Measurements from ENCODE around the gene LBP. TPM values are rescaled to one million over a fixed set of nuclear protein-coding genes. Genes with fewer than 3 reads are reported as not detected.
A peak's percentile ranks its signal among the peaks of the same experiment; 100 is the strongest.

Gene LBP
- total and polyA plus RNA-seq, 2 of the 13 experiments (the other 11 are each of a cell fraction or from before 2014, with no cell fraction given), result 0.07 to 0.20 TPM

DNA sequence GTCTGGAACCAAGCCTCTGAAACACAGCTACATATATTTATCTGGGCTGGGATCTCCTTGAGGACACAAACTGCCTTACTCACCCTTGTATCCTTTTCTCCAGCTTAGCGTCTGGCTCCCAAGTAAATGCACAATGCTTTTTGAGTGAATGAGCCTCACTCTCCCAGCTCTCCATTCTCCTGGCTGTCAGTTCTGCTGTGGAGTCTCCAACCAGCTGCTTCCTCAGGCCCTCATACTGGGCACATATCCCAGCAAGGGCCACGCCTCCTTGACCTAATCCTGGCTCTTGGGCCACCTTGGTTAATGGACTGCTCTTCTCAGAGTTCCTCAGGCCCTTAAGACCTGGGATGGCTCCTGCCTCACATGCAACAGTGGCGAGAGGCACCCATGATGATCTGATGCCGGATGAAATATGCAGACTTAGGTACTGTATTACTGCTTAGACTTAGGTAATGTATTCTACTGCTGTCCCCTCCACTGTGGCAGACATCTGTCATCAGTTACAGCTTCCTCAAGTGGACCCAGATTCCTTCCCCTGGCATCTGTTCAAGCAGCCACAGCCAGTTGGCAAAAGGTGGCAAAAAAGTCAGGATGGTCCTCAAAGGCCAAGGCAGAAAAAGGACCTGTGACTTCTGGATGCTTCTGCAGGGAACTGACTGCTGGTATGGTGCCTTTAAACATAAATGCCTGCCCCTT lies 72.4 kb downstream of the LBP start (continued):
- TF ChIP-seq, protein P1, sequence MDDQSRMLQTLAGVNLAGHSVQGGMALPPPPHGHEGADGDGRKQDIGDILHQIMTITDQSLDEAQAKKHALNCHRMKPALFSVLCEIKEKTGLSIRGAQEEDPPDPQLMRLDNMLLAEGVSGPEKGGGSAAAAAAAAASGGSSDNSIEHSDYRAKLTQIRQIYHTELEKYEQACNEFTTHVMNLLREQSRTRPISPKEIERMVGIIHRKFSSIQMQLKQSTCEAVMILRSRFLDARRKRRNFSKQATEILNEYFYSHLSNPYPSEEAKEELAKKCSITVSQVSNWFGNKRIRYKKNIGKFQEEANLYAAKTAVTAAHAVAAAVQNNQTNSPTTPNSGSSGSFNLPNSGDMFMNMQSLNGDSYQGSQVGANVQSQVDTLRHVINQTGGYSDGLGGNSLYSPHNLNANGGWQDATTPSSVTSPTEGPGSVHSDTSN (CRISPR knock-in tag; IDR thresholded peaks at IDR 0.05; ENCODE audit: borderline replicate concordance), result no peak
- TF ChIP-seq FOXM1 (CRISPR knock-in tag; IDR thresholded peaks at IDR 0.05), result no peak
- TF ChIP-seq, protein P2, sequence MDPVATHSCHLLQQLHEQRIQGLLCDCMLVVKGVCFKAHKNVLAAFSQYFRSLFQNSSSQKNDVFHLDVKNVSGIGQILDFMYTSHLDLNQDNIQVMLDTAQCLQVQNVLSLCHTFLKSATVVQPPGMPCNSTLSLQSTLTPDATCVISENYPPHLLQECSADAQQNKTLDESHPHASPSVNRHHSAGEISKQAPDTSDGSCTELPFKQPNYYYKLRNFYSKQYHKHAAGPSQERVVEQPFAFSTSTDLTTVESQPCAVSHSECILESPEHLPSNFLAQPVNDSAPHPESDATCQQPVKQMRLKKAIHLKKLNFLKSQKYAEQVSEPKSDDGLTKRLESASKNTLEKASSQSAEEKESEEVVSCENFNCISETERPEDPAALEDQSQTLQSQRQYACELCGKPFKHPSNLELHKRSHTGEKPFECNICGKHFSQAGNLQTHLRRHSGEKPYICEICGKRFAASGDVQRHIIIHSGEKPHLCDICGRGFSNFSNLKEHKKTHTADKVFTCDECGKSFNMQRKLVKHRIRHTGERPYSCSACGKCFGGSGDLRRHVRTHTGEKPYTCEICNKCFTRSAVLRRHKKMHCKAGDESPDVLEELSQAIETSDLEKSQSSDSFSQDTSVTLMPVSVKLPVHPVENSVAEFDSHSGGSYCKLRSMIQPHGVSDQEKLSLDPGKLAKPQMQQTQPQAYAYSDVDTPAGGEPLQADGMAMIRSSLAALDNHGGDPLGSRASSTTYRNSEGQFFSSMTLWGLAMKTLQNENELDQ (CRISPR knock-in tag; IDR thresholded peaks at IDR 0.05; ENCODE audit: borderline replicate concordance), result no peak
- TF ChIP-seq TBX2 (CRISPR knock-in tag; IDR thresholded peaks at IDR 0.05; ENCODE audit: borderline replicate concordance), result no peak
- TF ChIP-seq ZNF784 (CRISPR knock-in tag; IDR thresholded peaks at IDR 0.05; ENCODE audit: borderline replicate concordance), result no peak
- no peak for TF ChIP-seq YEATS2 (CRISPR knock-in tag; IDR thresholded peaks at IDR 0.05; ENCODE audit: borderline replicate concordance)
- TF ChIP-seq AGO2 (optimal IDR thresholded peaks at IDR 0.05; ENCODE audit: low read depth, low read length), result peak; percentile 52
- TF ChIP-seq FUBP1 (CRISPR knock-in tag; IDR thresholded peaks at IDR 0.05; ENCODE audit: borderline replicate concordance), result no peak
- TF ChIP-seq GTF3A (CRISPR knock-in tag; conservative IDR thresholded peaks at IDR 0.05), result no peak
- TF ChIP-seq, protein P3, sequence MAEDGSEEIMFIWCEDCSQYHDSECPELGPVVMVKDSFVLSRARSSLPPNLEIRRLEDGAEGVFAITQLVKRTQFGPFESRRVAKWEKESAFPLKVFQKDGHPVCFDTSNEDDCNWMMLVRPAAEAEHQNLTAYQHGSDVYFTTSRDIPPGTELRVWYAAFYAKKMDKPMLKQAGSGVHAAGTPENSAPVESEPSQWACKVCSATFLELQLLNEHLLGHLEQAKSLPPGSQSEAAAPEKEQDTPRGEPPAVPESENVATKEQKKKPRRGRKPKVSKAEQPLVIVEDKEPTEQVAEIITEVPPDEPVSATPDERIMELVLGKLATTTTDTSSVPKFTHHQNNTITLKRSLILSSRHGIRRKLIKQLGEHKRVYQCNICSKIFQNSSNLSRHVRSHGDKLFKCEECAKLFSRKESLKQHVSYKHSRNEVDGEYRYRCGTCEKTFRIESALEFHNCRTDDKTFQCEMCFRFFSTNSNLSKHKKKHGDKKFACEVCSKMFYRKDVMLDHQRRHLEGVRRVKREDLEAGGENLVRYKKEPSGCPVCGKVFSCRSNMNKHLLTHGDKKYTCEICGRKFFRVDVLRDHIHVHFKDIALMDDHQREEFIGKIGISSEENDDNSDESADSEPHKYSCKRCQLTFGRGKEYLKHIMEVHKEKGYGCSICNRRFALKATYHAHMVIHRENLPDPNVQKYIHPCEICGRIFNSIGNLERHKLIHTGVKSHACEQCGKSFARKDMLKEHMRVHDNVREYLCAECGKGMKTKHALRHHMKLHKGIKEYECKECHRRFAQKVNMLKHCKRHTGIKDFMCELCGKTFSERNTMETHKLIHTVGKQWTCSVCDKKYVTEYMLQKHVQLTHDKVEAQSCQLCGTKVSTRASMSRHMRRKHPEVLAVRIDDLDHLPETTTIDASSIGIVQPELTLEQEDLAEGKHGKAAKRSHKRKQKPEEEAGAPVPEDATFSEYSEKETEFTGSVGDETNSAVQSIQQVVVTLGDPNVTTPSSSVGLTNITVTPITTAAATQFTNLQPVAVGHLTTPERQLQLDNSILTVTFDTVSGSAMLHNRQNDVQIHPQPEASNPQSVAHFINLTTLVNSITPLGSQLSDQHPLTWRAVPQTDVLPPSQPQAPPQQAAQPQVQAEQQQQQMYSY (CRISPR knock-in tag; IDR thresholded peaks at IDR 0.05), result no peak
- TF ChIP-seq MYC (CRISPR knock-in tag; IDR thresholded peaks at IDR 0.05; ENCODE audit: borderline replicate concordance), result no peak
- no peak for TF ChIP-seq FOXO1 (CRISPR knock-in tag; IDR thresholded peaks at IDR 0.05)
- no peak for TF ChIP-seq ZNF878 (CRISPR knock-in tag; IDR thresholded peaks at IDR 0.05)
- peak in 1 of 2 experiments; percentile 56; a peak in 3 of 4 replicates for TF ChIP-seq POLR2A (IDR thresholded peaks at IDR 0.05; ENCODE audit: insufficient read depth in 1 of 2, low read depth in 2 of 2, low read length in 2 of 2)
